ENCODE measurements around the gene DAO.
"Not testable (repeated sequence)": the region's sequence is repeated elsewhere in the genome, so short reads cannot be mapped to it uniquely, and the experiment has no call there.

DAO gene

DNA sequence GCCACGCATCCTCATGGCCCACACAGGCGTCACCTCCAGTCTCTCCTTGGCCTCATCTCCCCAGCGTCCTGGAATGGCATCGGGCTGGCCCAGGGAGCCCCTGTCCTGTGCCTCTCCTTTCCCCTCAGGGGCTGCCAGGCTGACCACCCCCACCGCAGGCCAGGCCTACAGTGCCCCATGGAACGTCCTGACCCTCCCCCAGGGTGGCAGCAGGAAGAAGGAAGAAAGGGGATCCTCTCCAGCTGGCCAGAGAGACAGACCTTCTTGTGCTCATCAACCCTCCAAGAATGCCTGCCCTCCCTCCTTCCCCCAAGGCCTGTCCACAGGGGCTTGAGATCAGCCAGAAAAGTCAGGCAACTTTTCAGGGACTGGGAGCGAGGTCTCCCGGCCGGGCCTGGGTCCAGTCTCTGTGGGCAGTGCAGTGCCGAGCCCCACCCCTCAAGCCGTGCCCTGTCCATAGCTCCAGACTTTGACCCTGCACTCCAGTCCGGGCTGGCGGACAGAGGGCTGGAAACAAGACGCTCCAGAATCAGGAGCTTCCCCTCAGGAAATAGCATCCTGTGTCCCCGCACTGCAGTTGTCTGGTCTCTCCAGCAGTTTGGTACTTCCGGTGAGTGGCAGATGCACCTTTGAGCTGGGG lies at the start of gene DAO:
TSS of gene DAO (plus strand) at position 478 of the 640 bp plus-strand sequence. CDS start 4,915 bp downstream, outside the sequence.
- DNase-seq: no peak

DNA sequence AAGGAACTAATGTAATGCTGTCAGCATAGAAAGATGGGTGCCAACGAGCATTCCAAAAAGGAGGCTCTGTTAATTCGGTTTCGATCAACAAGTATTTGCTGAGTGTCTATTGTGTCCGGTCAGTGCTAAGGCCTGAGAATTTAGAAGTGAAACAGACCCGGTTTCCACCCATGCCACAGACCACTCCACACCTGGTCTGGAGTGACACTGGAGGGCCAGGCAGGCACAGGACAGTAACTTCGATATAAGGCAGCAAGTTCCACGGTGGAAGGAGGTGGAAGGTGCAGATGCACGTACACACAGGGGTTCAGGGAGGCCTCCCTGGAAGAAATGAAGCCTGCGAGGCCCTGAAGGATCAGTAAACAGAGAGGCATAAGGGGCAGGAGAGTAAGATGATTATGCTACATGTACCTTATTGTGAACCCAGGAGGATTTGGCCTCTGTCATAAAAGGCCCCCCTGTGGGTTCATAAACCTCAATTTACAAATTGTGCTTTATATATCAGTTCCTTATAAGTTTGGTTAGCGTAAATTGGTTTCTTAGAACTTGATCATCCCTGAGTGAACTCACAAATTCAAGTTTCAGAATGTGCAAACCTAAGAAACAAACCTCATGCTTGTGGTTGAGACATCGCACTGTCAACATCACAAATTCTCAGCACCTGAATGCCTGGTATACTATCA lies 48.4 kb upstream of the DAO start:
- DNase-seq: no peak

DNA sequence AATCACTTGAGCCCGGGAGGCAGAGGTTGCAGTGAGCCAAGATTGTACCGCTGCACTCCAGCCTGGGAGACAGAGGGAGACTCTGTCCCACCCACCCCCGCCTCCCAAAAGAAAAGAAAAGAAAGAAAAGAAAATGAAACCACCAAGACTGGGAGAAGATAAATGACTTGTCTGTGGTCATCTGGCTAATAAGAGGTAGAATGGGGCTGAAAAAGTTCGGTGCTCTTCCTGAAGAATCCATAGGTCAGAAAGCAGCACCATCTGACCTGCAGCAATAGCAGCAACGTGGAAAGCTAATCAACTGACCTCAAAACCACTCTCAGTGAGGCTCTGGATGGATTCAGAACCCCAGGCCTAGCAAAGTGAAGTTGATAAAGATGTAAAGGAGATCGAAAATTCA lies 47.7 kb upstream of the DAO start:
- DNase-seq: no peak

DNA sequence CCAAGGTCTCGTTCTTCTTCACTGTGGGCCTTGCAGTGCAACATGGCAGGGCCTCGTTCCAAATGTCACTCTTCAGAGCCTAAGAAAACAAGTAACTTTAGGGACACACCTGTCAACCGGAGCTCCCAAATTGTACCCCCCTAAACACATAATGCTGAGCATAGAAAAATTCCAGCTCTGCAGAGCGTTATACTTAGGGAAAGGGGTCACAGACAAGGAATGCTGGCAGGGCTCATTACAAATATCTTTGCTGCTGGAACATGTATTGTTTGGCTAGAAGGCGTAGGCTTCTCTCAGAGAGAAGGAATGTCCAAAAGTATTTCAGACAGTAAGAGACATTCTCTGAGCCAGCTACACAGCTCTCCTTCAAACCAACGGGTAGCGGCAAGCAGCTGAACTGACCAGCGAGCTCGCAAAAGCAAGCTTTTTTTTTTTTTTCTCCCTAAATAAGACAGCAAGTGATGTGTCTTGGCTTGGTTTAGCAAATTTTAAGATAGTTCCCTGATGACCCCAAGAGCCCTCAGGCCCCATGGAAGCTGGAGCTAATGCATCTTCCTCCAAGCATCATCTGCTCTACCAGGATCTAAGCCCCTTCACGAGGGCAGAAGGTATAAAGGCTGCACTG lies 47.0 kb upstream of the DAO start:
- DNase-seq: no peak

DNA sequence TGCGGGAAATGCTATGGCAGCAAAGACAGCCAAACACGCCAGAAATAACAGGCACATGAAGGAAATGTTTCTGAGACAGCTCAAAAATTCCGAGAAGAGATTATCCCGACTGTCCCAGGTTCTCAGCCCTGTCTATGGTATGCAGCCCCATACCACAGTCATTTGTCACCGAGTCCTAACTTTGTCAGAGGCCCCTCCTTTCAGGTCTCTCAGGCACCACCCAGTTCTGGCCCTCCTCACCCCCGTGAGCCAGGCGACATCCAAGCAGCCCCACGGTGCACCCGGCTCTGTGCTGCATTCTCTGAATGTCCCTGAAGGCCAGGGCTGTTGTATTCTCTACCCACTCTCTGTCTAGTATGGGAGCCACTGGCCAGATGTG lies 46.5 kb upstream of the DAO start:
- DNase-seq: no peak

DNA sequence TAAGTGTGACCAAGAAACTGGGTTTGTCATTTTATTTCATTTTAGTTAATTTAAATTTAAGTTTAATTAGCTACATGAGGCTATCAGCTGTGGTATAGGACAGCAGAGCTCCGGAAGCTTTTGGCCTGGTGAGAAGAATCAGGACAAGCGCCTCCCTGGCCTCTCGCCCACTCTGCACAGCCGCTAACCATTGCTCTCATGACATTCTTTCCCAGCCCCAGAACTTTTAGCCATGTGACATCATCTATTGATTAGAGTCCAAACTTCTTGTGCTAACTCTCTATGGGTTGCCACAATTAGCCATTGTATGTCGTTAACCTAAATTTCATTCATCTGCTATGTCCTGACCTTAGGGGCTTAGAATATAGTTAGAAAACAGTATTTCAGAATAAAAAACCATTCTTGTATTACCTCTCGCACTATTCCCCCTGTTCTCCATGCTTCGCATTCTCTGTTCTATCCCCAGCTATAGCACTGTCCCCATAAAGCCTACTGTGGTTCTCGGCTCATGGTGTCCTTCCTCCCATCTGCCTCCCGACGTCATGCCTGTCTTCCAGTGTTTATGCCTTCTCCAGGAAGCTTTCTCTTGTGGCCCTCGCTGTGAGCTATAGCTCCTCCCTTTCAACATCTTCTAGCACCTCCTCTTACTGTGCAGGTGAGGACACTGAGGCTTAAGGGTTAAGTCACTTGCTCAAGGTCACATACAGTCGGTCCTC lies 46.0 kb upstream of the DAO start:
- DNase-seq: no peak

DNA sequence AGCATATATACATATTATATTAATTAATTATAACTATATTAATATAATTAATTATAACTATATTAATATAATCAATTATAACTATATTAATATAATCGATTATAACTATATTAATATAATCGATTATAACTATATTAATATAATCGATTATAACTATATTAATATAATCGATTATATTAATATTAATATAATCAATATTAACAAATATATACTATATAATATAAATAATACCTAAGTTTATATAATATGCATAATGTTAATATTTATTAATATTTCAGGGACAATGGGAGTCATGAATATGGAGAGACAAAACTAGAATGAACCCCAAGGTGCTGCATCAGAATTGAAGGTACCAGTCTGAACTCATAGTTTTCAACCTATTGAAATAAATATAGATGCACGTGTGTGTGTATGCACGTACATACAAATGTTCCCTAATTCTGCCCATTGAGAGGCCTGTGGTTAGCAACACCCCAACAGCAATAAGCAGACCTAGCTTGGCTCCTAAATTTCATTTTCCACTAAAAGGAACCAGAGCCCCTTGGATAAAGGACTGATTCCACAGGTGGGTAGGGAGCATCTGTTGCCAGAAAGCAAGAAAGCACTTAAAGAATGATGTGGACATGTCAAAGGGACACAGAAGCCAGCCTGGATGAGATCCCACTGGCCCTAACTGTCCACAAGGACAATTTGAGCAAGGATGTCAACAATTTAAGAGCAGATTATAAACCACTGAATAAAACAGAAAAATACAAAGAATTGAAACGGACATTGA lies 43.8 kb upstream of the DAO start:
- DNase-seq: no peak

DNA sequence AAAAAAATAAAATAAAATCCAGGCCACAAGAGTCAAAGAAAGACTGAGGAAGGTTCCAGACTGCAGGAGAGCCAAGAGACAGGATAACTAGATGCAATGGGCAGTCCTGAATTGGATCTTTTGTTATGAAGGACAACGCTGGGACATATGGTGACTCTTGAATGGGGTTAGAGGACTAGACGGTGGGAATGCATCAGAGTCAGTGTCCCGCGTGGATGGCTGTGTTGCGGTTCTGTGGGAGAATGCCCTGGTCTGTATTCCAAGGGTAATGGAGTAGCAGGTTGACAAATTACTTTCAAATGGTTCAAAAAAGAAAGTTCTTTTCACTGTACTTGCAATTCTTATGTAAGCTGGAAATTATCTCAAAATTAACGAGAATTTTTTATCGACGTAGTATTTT lies 42.7 kb upstream of the DAO start:
- no peak for DNase-seq

DNA sequence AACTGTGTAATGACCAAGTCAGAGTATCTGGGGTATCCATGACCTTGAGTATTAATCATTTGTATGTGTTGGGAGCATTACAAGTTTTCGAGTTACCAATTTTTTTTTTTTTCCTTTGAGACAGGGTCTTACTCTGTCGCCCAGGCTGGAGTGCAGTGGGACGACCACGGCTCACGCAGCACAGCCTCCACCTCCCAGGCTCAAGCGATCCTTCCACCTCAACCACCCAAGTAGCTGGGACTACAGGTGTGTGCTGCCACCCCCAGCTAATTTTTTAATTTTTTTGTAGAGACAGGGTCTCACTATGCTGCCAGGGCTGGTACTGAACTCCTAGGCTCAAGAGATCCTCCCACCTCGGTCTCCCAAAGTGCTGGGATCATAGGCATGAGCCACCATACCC lies 42.2 kb upstream of the DAO start:
- DNase-seq: no peak

DNA sequence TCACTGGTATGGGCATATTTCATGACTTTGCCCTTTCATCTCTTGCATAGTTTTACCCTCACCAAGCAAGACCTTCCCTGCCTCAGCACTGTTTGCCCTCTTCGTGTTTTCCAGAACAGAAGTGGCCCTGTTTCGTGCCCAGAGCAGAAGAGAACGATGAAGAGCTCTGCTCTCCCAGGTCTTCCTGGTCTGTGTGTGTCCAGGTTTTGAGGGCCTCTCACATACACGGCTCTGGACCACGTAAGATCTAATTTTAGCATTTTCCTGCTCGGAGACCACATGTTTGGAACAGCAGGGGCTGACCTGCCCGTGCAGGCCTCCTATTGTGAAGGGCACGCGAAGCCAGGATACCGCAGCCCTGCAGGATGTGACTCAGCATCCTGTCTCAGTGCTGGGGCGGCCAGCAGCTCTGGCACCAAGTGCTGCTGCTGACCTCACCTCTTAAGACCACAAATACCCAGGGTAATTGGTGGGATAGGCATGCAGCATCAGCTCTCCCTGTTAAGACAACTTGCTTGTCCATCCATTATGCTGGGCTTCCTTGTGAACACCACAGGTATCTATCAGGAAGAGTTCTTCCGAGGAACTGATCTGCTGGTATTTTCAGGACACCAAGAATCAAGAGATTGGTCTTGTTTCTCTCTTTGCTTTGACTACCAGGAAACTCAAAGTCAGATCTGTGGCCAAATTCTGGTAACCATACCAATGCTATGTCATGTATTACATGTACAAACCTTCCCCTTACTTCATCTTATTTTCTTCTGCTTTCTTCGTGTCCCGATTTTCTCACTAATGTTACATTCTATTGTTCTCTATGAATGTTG lies 41.5 kb upstream of the DAO start:
- DNase-seq: peak; percentile 85

DNA sequence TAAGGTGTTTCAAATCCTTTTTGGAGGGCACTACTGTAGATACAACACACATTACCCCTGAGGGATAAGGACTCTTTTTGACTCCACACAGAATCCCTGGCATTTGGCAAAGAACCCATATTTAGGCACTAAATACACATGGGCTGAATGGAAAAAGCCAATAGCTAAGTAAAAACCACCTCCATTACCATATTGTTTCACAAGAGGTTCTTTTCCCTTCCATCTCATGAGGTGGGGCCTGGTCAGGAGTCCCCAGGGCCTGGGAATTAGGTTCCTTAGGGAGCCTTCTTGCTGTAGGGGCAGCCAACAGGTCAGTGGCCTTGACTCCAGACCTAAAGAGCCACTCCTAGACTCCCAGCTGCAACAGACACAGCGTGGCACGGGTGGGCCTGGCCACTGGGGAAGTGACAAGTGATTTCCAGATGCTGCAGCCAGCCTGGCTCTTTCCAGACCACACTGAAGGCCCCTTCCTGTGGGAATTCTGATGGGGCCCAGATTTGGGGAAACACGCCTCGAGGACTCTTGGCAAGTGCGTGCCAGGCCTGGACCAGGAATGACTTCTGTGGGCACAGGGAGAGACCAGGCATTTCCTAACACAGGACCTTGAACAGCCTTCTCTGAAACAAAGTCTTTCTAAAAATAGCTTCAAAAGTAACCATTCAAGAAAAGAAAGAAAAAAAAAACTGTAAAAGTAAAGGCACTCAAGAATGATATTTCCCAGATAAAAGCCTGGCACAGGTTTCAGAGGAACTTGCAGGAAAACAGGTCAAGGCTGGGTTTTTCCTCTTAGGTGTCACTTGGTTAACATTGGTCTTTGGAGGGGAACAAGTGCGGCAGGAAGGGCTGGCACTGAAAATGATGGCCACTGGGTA lies 40.6 kb upstream of the DAO start:
- no peak for DNase-seq

DNA sequence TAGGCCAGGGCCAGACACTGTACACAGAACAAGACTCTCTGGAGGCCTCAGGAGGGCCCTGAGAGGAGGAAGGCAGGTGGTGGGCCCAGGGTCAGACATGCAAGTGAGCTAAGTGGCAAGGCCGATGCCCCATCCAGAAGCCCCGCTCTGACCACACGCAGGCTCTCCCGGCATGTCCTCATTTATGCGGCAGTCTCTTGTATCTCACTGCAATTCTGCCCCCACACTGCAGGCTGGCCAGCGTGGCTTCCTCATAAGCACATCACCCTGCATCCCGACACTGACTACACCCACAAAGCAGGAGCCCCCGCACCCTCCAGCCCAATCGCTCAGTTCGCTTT lies 40.0 kb upstream of the DAO start:
- no peak for DNase-seq

DNA sequence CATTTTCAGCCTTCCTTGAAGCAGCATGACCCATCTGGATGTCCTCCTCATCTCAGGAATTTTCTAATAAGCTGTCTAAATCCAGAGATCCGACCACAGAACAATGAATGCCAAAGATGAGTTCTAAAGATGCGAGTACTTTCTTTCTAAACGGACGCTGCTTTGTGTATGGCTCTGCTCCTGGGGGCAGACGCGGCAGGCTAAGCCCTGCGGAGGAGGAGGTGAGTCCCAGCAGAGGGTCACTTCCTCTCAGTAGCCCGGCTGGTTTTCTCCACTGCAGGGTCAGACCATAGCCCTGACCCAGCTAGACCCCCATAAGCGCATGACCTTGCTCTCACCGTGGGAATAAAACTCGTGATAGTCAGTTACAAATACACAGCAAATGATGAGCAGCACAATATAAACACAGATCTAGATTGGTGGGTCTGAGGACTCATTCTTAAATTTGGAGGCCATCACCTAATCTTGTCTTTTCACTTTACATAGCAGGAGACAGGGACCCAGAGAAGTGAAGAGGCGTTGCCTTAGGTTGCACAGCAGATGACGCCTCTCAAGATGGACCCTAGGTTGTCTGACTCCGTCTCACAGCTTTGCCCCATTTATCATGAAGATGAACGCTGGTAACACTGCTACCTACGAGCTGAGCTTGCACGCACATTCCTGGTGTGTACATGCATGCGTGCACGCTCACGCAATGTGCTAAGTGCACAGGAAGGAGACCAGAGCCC lies 39.1 kb upstream of the DAO start:
- no peak for DNase-seq

DNA sequence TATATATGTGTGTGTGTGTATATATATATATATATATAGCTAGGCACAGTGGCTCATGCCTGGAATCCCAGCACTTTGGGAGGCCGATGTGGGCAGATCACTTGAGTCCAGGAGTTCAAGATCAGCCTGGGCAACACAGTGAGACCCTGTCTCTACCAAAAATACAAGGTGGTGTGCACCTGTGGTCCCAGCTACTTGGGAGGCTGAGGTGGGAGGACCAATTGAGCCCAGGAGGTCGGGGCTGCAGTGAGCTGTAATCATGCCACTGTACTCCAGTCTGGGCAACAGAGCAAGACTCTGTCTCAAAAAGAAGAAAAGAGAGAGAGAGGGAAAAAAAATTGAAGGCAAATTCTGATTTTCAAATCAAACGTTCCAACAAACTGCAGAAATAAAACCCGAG lies 38.1 kb upstream of the DAO start:
- not testable (repeated sequence) for DNase-seq

DNA sequence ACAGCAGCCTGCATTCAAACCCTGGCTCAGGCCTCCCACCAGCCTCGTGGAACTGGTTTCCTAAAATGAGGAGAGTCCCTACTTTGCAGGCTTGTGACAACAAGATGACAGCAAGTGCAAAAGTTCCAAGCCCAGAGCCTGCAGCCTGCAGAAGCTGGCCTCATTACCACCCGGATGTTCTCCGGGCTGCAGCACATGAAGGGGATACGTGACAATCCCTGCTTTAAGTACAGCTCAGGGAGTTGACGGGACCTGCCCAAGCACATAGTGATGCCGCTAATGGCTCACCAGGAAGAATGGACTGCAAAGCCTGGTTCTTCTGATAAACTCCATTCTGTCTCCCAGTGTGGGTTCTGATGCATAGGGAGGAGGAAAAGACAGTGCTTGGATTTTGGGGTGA lies 37.5 kb upstream of the DAO start:
- DNase-seq: no peak

DNA sequence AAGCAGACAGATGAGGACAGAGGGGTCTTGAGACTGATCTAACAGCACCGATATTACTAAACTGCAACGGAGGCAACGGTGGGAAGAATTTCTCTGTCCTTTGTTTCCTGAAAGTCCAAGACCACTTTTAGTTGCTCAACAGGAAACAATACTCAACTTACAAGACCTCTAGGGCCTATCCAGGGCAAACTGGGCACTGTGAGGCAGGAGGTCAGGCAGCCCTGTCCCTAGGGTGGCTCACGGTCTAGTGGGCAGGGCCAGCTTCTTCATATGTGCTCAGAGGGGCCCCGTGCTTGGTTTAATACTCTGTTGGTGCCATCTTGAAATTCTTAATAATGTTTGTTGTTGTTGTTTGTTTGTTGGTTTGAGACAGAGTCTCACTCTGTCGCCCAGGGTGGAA lies 36.7 kb upstream of the DAO start:
- no peak for DNase-seq

DNA sequence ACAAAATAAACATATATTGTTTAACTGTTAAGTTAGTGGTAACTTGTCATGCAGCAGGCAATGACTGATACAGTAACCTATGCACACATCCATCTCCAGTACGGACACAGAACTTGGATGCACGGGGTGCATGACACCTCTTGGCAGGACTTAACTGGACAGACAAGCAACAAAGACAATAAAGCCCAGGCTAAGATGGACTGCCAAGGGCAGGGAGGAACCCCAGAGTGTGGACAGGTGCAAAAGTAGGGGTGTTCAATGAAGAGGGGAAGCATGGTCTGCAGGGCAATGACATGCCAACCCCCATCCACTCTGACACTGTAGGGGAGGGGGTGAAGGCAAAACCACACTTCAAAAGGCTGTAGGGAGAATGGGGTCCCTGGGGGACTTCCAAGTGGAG lies 34.2 kb upstream of the DAO start:
- DNase-seq: no peak

DNA sequence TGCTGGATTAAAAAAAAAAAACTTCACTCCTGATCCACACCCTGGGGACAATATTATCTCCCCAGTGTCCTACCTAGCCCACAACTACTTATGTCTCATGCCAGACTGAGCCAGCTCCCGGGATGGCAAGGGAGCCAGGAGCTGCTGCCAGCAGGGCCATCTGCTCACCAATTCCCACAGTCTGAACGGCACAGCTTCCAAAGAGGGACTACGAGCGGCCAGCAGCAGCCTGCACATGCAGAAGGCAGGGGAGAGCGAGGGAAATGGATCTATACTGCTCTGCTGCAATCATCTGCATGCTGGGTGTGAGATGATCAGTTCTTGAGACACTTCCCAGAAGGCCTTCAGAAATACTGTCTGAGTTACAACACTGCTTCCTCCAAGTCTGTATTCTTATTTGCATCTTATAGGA lies 33.6 kb upstream of the DAO start:
- no peak for DNase-seq

DNA sequence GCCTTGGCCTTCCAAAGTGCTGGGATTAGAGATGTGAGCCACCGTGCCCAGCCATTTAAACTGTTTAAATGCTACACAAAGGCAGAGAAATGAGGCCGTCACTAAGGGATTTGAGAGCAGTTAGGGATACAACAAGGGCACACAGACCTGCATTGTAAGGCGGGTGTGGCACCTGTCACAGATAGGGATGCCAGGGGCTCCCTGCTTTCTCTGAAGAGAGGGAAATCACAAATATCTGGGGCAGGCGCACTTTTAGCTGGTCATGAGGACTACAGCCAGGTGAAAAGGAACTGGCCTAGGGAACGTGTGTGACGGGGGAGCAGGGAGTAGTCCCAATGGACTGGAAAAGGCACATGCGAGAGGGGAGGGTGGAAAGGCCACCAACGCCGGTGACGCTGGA lies 32.2 kb upstream of the DAO start:
- no peak for DNase-seq

DNA sequence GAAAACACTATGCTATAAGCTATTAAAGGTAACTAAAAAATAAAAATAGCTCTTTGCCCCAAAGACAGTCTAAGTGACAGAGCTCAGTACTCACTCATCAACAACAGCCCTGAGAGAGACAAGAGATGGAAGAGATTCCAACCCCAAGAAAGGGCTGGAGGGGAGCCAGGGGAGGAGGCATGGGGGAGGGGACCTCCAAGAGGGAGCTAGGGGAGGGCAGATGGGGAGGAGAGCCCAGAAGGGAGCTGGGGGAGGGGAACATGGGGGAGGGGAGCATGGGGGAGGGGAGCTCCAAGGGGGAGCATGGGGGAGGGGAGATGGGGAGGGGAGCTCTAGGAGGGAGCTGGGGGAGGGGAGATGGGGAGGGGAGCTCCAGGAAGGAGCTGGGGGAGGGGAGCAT lies 30.2 kb upstream of the DAO start:
- no peak for DNase-seq
